Measurements from ENCODE around the gene TRPM8.
"Not testable (repeated sequence)": the region's sequence is repeated elsewhere in the genome, so short reads cannot be mapped to it uniquely, and the experiment has no call there.

TRPM8 gene

GRCh38 chr2:233938676-233939370 lies 21.6 kb downstream of the TRPM8 start:
- DNase-seq (ENCODE audit: low read depth) = no peak

GRCh38 chr2:233940376-233941276 lies 23.5 kb downstream of the TRPM8 start:
- DNase-seq (ENCODE audit: low read depth) = no peak

GRCh38 chr2:233942731-233943130 lies 25.6 kb downstream of the TRPM8 start:
- no peak for DNase-seq (ENCODE audit: low read depth)

GRCh38 chr2:233944269-233944668 lies 27.1 kb downstream of the TRPM8 start:
- DNase-seq (ENCODE audit: low read depth) = no peak

GRCh38 chr2:233944722-233945121 lies 27.5 kb downstream of the TRPM8 start:
- DNase-seq (ENCODE audit: low read depth) = no peak

- no peak for DNase-seq (ENCODE audit: low read depth)
Measured at GRCh38 chr2:233945146-233945545, 28.0 kb downstream of the TRPM8 start.

- no peak for DNase-seq (ENCODE audit: low read depth)
Measured at GRCh38 chr2:233950078-233950825, 33.1 kb downstream of the TRPM8 start.

GRCh38 chr2:233952335-233952734 lies 35.2 kb downstream of the TRPM8 start:
- no peak for DNase-seq (ENCODE audit: low read depth)

GRCh38 chr2:233953087-233953801 lies 36.1 kb downstream of the TRPM8 start:
- DNase-seq (ENCODE audit: low read depth) = no peak

- no peak for DNase-seq (ENCODE audit: low read depth)
Measured at GRCh38 chr2:233960203-233960602, 43.0 kb downstream of the TRPM8 start.

- DNase-seq (ENCODE audit: low read depth) = no peak
Measured at GRCh38 chr2:233961905-233962304, 44.7 kb downstream of the TRPM8 start.

- no peak for DNase-seq (ENCODE audit: low read depth)
Measured at GRCh38 chr2:233964581-233964980, 47.4 kb downstream of the TRPM8 start.

- no peak for DNase-seq (ENCODE audit: low read depth)
Measured at GRCh38 chr2:233965032-233965603, 47.9 kb downstream of the TRPM8 start.

GRCh38 chr2:233965646-233966045 lies 48.5 kb downstream of the TRPM8 start:
- DNase-seq (ENCODE audit: low read depth) = not testable (repeated sequence)

GRCh38 chr2:233966388-233966787 lies 49.2 kb downstream of the TRPM8 start:
- no peak for DNase-seq (ENCODE audit: low read depth)

GRCh38 chr2:233967164-233967563 lies 50.0 kb downstream of the TRPM8 start:
- no peak for DNase-seq (ENCODE audit: low read depth)

- no peak for DNase-seq (ENCODE audit: low read depth)
Measured at GRCh38 chr2:233968556-233968955, 51.4 kb downstream of the TRPM8 start.

- DNase-seq (ENCODE audit: low read depth) = not testable (repeated sequence)
Measured at GRCh38 chr2:233972460-233972859, 55.3 kb downstream of the TRPM8 start.

- DNase-seq (ENCODE audit: low read depth) = no peak
Measured at GRCh38 chr2:233972941-233973575, 55.9 kb downstream of the TRPM8 start.

GRCh38 chr2:233973786-233974185 lies 56.6 kb downstream of the TRPM8 start:
- DNase-seq (ENCODE audit: low read depth) = no peak

GRCh38 chr2:233974530-233975071 lies 57.4 kb downstream of the TRPM8 start:
- DNase-seq (ENCODE audit: low read depth) = peak; percentile 56
